HK-2 (cell line): ENCODE data around the gene ADAMTS8.
A peak's percentile ranks its signal among the peaks of the same experiment; 100 is the strongest.
"Not testable (repeated sequence)": the region's sequence is repeated elsewhere in the genome, so short reads cannot be mapped to it uniquely, and the experiment has no call there.

ENCODE experiments used
- DNase-seq: peaks from one replicate; pipeline ENCODE4 v3.0.0-alpha.2; 2018; ENCODE audit not compliant: unreplicated experiment

The ADAMTS8 gene

GRCh38 chr11:130439160-130439519, 10.7 kb upstream of the ADAMTS8 start:
- DNase-seq: no peak

DNA sequence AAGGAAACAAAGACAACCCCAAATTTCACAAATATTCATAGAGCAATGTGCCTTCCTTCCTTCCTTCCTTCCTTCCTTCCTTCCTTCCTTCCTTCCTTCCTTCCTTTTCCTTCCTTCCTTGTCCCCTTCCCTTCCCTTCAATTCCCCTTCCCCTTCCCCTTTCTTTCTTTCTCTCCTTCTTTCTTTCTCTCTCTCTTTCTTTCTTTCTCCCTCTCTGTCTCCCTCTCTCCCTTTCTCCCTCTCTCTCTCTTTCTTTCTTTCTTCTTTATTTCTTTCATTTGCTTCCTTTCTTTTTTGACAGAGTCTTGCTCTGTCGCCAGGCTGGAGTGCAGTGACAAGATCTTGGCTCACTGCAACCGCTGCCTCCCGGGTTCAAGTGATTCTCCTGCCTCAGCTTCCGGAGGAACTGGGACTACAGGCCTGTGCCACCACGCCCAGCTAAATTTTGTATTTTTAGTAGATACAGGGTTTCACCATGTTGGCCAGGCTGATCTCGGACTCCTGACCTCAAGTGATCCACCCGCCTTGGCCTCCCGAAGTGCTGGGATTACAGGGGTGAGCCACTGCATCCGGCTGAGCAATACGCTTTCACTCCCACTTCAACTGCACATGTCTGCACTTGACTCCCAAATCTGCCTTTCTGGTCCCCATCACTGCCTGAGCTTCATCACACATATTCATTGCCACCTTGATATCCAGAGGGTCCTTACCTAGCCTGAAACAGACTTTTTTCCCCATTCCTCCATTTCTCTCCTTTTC, 10.2 kb upstream of the ADAMTS8 start:
- not testable (repeated sequence) for DNase-seq

GRCh38 chr11:130437848-130438247, 9.4 kb upstream of the ADAMTS8 start:
- DNase-seq: no peak

DNA sequence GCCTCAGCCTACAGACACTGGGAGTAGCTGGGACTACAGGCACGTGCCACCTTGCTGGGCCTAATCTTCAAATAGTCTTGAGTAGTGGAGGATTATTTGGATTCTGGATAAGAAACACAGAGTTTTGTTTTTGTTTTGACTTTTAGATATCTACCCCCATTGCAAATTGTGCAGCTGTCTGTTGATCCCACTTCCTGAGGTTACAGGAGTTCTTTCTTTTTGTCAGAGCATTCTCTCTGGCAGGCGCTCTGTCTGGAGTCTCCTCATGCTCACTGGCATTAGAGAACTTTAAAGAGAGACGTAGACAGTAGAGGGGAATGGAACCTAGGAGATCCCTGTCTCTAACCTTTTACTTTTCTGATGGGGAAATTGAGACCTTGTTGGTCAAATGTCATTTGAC, 7.8 kb upstream of the ADAMTS8 start:
- no peak for DNase-seq

DNA sequence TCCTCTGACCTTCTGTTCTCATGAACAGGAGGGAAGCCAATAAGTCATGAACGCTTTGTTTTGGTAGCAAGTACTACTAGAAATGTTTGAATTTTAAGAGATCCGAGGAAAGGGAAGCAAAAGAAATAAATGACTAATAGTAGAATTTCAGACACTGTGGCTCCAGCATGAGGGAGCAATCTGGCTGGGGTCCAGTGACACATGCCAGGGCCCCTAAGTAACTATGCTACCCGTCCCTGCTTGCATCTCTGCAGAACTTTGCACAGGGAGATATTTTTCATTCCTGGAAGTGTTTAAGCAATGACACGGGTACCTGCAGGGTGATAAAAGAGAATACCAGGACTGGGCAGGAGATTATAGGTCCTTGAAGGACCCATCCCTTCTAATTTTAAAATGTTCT, 7.3 kb upstream of the ADAMTS8 start:
- DNase-seq: no peak

DNA sequence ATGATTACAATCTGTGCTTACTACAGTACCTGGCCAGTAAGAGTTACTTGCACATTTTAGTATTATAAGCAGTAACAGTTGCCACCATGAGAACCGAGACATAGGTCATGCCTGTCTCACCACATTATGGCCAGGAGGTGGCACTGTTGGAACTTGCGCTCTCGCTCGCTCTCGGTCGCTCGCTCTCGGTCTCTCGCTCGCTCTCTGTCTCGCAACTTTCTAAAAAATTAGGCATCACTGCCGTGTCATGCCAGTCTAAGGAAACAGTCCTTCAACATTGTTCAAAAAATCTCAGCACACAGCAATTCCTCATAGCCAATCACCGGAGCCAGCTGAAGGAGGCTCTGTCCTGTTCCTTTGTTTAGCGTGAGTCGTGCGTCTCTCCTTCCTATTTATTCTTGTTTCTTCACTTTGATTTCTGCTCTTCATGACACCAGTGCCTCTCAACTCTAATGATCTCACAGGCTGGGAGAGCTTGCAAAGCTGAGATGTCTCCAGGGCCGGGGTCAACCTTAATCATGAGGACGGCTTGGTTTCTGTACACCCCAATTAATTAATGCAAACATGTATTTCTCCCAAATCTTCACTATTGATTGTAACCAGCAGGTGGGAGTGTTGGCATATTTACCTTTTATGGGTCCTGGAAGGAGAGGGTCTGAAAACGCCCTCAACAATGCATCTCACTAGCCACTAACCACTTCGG, 6.3 kb upstream of the ADAMTS8 start:
- DNase-seq: peak; percentile 59

GRCh38 chr11:130433357-130433756, 4.9 kb upstream of the ADAMTS8 start:
- no peak for DNase-seq

GRCh38 chr11:130431801-130432200, 3.4 kb upstream of the ADAMTS8 start:
- DNase-seq: no peak

DNA sequence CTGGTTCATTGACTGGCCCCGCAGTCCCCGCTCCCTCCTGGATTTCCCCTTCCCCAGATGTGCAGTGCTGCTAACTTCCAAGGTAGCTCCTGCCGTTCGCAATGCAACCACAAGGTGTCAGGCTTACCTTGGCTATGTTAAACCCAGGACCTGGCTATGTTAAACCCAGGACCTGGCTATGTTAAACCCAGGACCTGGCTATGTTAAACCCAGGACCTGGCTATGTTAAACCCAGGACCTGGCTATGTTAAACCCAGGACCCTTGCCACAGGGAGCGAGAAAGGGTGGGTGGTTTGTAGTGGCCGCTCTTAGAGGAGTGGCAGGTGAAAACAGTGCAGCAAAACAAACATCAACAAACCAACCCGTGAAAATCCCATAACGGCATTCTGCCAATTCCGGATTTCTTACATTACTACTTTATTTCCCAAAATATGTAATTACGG, 2.9 kb upstream of the ADAMTS8 start:
- peak; percentile 47 for DNase-seq

GRCh38 chr11:130429983-130430382, 1.6 kb upstream of the ADAMTS8 start:
- DNase-seq: no peak

DNA sequence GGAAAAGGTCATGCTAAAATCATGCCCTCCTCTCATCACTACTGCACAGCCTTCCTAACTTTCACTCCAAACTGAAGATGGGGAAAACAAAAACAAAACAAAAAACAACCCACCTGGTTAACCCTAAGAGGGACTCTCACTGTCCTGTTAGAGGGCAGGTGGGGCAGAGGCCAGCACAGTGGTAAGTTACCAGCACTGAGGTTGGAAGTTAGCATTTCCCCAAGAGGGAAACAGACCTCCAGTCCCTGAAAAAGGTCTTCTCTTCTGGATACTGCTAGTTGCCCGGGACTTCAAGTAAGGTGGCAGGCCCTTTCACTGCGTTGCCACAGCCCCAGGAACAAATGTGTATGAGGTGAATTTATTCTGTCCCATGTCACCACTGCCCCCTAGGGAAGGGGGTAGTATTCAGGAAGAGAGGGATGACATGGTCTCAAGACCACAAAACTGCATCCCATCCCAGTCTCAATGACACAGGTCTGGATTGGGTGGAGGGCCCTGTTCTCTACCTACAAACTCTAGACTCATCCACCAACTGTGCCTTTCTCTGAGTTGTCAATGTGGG, 792 bp upstream of the ADAMTS8 start:
- DNase-seq: no peak

- DNase-seq: no peak
Measured at GRCh38 chr11:130427581-130428315, 661 bp downstream of the ADAMTS8 start.

DNA sequence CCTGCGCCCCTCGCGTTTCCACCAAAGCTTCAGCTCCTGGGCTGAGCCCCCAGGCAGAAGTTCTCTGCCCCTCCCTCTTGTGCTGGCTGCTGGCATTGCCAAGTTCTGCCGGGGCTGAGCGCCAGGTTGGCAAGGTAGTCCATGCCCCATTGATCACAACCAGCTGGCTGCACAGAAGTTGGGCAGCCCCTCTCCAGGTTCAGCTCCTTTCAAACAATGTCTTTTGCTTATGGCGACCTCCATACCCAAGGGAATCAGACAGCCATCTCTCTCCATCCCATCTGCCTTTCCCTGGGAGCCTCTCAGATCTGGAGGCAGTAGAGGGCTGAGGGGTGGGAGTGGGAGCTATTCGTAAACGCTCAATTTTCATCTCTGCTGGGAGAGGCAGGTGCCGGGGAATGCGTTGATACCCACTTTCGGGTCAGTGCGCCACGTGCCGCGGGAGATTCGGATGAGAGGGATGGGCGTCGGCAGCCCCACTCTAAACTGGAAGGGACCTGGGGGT, 1.5 kb downstream of the ADAMTS8 start:
- DNase-seq: no peak

DNA sequence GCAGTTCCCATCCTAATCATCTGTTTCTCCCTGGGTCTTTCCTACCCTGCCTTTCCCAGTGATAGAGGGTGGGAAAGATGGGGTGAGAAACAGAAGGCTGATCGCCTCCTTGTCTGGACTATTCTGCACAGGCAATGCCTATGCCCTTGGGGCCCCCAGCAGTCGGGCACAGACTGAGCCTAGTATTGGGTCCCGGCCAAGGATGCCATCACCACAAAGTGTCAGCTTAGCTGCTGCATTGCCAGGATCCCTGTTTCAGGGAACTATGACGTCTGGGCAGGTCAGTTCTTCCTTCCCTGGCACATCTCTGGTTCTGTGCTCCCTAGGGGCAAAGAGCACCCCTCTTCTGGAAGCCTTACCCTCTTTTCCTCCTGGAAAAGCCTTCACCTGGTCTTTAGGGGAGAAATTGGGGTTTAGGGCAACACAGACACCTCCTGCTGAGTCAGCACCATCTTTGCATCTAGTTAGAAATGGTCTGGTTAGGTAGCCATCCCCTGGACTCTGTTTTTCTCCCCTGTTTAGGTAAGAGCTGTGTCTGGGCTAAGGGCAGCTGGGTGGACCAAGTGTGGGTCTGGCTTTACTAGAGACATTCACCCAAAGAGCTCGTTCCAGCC, 2.1 kb downstream of the ADAMTS8 start:
- DNase-seq: no peak

- no peak for DNase-seq
Measured at GRCh38 chr11:130425156-130425555, 3.3 kb downstream of the ADAMTS8 start.

- DNase-seq: no peak
Measured at GRCh38 chr11:130424613-130425140, 3.7 kb downstream of the ADAMTS8 start.

DNA sequence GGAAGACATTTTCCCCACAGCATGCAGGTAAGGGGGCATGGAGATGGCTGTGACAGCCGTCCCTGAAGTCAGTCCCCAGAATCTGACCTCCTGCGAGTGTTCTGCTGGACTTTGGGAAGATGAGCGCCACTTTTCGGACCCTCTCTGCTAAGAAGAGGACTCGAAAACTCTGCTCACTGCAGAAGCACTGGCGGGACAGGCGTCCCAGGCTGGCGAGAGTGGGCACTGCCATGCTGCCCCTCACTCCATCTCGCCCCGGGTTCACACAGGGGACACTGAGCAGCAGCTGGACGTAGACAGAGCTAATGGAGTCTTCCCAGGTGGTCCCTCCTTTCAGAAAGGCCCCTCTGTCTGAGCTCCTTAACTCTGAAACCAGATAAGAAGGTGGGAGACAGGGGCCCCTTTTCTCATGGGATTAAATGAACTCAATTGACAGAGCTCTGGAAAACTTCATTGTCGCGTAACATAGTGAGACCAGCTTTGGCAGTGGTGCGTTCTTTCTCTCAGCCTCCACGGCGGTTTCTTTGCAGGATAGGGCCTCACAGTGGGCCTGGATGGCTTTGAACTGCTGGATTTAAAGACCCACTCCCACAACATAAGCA, 4.8 kb downstream of the ADAMTS8 start:
- DNase-seq: no peak

GRCh38 chr11:130422251-130422995, 6.0 kb downstream of the ADAMTS8 start:
- DNase-seq: no peak

DNA sequence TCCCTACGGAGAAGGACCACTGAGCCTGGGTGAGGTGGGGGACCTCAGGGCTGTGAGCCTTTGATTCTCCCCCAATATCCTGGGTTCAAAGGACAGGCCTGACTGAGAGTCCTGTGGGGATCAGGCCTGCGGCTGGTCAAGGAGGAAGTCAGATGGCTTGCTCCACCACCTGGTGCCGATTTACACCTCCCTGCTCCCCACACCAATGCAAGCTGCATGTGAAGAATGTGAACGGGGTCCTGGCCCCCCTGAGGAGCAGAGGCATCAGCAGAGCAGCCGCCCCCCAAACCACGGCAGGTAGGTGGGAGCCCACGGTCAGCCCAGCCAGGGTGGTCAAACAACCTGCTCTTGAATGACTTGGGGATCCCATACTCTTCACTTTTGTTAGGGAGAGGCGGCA, 6.7 kb downstream of the ADAMTS8 start:
- DNase-seq: no peak

- no peak for DNase-seq
Measured at GRCh38 chr11:130421199-130421585, 7.2 kb downstream of the ADAMTS8 start.
